Measurements from ENCODE around the gene NOP9.

The NOP9 gene

GRCh38 chr14:24280797-24281460 is 18.7 kb upstream of the NOP9 start:
- in situ Hi-C loops (cut with MboI; ENCODE audit: low sequenced_read_pairs): no loop called here

- in situ Hi-C loops (cut with MboI; ENCODE audit: low sequenced_read_pairs): no loop called here
Measured at GRCh38 chr14:24281636-24282035, 18.0 kb upstream of the NOP9 start.

- in situ Hi-C loops (cut with MboI; ENCODE audit: low sequenced_read_pairs): no loop called here
Measured at GRCh38 chr14:24282736-24283135, 16.9 kb upstream of the NOP9 start.

DNA sequence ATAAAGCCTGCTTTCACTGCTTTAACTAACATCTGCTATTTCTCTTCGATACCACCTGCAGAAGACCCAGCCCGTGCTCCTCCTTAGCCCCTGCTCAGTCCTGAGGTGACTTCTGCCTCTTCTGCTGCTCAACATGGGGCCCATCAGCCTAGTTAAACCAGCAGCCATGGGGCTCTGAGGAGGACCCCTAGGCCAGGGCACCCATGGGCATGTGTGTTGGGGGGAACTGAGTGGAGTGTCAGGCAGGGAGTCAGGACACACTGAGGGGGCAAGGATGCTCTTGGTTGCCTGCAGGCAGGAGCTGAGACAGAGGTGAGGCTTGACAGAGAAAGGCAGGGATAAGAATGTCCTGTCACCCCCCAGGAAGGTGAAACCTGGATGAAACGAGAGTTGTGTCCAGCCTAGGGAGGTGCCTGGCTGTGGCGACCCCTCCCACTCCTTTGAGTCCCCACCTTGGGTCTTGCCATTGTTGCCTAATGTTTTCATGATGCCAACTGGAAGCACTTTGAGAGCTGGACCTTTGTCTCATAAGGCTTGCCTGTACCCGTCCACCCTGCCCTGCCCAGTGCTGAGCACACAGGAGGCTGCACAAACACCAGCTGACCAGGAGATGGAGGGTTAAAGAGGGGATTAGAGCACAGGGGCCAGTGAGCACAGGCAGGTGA is 15.7 kb upstream of the NOP9 start:
- in situ Hi-C loops (cut with MboI; ENCODE audit: low sequenced_read_pairs): no loop called here

- in situ Hi-C loops (cut with MboI; ENCODE audit: low sequenced_read_pairs): no loop called here
Measured at GRCh38 chr14:24284501-24285035, 15.1 kb upstream of the NOP9 start.

GRCh38 chr14:24285351-24285750 is 14.3 kb upstream of the NOP9 start:
- in situ Hi-C loops (cut with MboI; ENCODE audit: low sequenced_read_pairs): no loop called here

DNA sequence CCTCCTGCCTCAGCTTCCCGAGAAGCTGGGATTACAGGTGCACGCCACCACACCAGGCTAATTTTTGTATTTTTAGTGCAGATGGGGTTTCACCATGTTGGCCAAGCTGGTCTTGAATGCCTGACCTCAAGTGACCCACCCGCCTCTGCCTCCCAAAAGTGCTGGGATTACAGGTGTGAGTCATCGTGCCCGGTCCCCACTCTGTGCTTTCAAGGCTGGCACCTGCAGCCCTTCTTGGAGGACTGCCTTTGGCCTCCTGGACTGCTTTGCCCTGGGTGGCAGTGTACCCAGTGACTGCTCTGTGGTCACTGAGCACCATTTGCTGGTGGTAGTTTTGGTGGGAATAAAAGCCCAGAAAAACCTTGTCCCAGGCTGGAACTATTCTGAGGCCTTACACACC is 12.7 kb upstream of the NOP9 start:
- in situ Hi-C loops (cut with MboI; ENCODE audit: low sequenced_read_pairs): no loop called here

- in situ Hi-C loops (cut with MboI; ENCODE audit: low sequenced_read_pairs): loop anchor here (5.0 to 10.0 kb wide), 2 partner anchors 42 to 235 kb away; partner anchors contain the start of gene CARMIL3
Measured at GRCh38 chr14:24289649-24290280, 9.9 kb upstream of the NOP9 start.

DNA sequence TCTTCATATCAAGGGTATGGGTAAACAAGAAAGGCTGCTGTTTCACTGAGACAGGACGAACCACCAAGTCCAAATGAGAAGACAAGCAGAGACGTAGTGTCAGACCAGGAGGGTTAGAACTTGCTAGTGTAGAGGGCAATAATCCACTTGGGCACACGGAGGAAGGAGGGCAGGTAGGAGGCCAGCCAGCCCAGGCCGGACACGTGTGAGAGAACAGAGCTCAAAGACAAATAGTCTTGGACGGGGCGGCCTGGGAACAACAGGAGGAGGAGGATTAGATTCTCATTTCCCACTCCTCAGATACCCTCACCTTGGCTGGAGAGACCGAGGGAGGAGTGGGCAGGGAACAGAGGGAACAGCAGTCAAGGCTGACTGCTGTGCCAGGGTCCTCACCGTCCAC is 8.9 kb upstream of the NOP9 start:
- in situ Hi-C loops (cut with MboI; ENCODE audit: low sequenced_read_pairs): loop anchor here (5.0 to 10.0 kb wide), 2 partner anchors 43 to 236 kb away; partner anchors contain the start of gene CARMIL3

- in situ Hi-C loops (cut with MboI; ENCODE audit: low sequenced_read_pairs): loop anchor here (5.0 to 10.0 kb wide), 2 partner anchors 44 to 237 kb away; partner anchors contain the start of gene CARMIL3
Measured at GRCh38 chr14:24291446-24292117, 8.1 kb upstream of the NOP9 start.

- in situ Hi-C loops (cut with MboI; ENCODE audit: low sequenced_read_pairs): loop anchor here (5.0 to 10.0 kb wide), 2 partner anchors 45 to 237 kb away; partner anchors contain the start of gene CARMIL3
Measured at GRCh38 chr14:24292118-24292807, 7.4 kb upstream of the NOP9 start.

- in situ Hi-C loops (cut with MboI; ENCODE audit: low sequenced_read_pairs): loop anchor here (5.0 to 10.0 kb wide), 2 partner anchors 46 to 239 kb away; partner anchors contain the start of gene CARMIL3
Measured at GRCh38 chr14:24293525-24293924, 6.1 kb upstream of the NOP9 start.

DNA sequence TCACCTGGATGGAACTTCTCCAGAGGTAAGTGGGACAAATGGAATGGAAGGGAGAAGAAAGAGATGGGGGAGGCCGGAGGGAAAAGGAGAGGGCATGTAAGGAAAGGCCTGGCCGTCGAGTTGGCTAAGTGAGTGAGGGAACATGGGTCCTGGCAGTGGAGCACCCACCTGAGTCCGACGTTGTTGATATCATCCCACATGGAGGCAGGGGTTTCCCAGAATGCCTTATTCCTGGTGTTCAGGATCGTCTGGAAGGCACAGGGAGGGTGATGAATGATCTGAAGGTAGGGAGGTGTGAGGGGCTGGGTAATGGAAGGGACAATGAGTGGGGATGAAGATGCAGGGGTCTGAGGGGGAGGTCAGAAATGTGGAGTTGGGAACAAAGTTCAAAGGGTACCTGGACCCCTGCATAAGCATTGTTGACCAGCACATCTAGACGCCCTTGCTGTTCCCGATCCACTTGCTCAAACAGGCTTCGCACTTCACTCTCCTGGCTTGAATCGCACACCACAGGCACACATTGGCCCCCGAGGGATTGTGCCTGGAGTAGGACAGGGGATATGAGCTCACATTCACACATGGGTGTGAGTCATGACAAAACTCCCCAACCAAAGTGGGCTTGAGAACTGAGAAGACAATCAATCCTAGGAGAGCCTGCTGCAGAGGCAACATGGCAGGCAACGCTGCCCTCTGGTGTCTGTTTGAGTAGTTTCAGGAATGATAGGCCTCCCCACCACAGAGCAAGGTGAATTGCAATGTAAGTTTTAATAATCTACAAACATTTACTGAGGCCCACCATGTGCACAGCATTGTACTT is 3.1 kb upstream of the NOP9 start:
- in situ Hi-C loops (cut with MboI; ENCODE audit: low sequenced_read_pairs): loop anchor here (10.0 kb wide), 1 partner anchor 242 kb away; the partner anchor contains the start of gene CARMIL3

DNA sequence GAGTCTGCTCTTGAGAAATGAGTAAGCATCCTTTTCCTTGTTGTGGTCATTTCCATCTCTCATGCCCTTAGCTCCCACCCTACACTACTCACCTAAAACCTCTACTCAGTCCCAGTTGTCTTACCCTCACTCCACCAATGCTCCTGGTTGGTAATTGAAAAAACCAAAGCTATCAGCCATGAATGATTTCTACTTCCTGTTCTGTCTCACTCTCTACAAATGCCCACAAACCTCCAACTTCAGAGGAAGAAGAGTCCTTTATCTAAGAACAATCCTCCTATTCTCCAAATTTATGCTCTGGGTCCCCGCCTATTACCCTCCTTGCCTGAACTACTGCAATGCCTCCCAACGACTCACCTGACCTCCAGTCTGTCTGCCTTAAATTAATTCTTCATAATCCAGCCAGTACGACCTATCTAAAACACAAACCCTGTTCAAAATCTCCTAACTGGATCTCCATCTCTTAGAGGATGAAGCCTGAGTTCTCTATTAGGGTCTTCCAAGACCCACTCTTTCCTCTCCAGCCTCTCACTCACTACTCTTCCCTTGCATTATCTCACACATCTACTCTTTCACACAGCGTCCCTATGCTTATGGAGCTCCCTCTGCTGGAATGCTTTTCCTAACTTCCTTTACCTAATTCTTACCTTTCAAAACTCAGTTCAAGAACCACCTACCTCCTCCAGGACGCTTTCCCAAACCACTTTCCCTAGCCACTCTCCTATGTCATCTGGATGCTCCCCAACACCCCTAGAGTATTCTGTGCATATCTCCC is 2.3 kb upstream of the NOP9 start:
- in situ Hi-C loops (cut with MboI; ENCODE audit: low sequenced_read_pairs): loop anchor here (10.0 kb wide), 1 partner anchor 243 kb away; the partner anchor contains the start of gene CARMIL3

DNA sequence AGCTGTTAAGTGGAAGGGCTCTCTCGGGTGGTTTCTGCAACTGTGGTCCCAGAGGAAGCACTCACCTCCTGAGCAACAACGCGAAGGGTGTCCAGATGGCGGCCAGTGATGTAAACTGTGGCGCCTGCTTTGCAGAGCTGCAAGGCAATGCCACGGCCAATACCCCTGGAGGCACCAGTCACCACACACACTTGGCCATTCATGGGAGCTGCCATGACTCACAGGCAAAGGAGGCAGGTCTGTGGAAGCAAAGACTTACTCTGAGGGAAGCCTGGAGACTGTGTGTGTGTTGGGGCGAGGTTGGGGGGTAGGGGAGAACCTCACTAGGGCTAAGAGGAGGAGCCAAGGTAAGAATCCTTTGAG is 777 bp upstream of the NOP9 start:
- in situ Hi-C loops (cut with MboI; ENCODE audit: low sequenced_read_pairs): loop anchor here (10.0 kb wide), 1 partner anchor 244 kb away; the partner anchor contains the start of gene CARMIL3

DNA sequence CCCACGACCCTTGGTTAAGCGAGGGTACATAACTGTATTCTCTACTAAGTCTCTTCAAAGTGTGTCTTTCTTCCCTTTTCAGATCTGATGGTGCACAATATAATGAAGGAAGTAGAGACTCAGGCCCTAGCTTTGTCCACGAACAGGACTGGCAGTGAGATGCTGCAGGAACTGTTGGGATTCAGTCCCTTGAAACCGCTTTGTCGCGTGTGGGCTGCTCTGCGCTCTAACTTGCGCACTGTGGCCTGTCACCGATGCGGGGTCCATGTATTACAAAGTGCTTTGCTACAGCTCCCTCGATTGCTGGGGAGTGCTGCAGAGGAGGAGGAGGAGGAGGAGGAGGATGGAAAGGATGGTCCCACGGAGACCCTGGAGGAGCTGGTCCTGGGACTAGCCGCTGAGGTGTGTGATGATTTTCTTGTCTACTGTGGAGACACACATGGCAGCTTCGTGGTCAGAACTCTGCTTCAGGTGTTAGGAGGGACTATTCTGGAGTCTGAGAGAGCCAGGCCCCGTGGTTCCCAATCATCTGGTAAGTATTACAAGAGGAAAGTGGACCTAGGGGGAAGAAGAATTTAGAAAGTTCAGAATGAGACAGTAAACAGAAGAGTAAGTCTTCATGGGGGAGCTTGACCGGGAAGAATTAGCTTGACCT is 803 bp downstream of the NOP9 start:
- in situ Hi-C loops (cut with MboI; ENCODE audit: low sequenced_read_pairs): no loop called here

GRCh38 chr14:24304019-24304387 is 4.4 kb downstream of the NOP9 start:
- in situ Hi-C loops (cut with MboI; ENCODE audit: low sequenced_read_pairs): no loop called here

- in situ Hi-C loops (cut with MboI; ENCODE audit: low sequenced_read_pairs): no loop called here
Measured at GRCh38 chr14:24307156-24307574, 7.5 kb downstream of the NOP9 start.
